Calu3 (cell line): ENCODE data around the gene CDH4. TPM values are rescaled to one million over a fixed set of nuclear protein-coding genes. Genes with fewer than 3 reads are reported as not detected.

ENCODE experiments used
- BruUV-seq: library from RNA; stranded (reverse); fragments of 400-500 nt; replicated peaks from 2 replicates; lab custom pipeline; 2021; lab: Mats Ljungman, UMichigan
- CTCF ChIA-PET: fragments of 300-600 bp; sonication (Branson Sonifier 250); formaldehyde crosslinking; loops from one replicate; lab custom pipeline; 2022; ENCODE audit warnings: antibody characterized with exemption; lab: Charles Lee
- DNase-seq: peaks from one replicate; pipeline ENCODE4 v3.0.0; 2022
- H3K27ac Mint-ChIP-seq: one replicate; pipeline ENCODE4 v1.8.0; 2022; ENCODE audit warnings: mixed read lengths; ENCODE audit not compliant: unreplicated experiment
- H3K27me3 Mint-ChIP-seq: one replicate; pipeline ENCODE4 v1.8.0; 2022; ENCODE audit warnings: mixed read lengths; ENCODE audit not compliant: unreplicated experiment
- H3K36me3 Mint-ChIP-seq: one replicate; pipeline ENCODE4 v1.8.0; 2022; ENCODE audit warnings: mild to moderate bottlenecking, moderate library complexity, mixed read lengths; ENCODE audit not compliant: insufficient read depth, unreplicated experiment
- H3K4me1 Mint-ChIP-seq: one replicate; pipeline ENCODE4 v1.8.0; 2022; ENCODE audit warnings: mild to moderate bottlenecking, low read depth, mixed read lengths; ENCODE audit not compliant: unreplicated experiment
- H3K4me3 Mint-ChIP-seq: one replicate; pipeline ENCODE4 v1.8.0; 2022; ENCODE audit warnings: mild to moderate bottlenecking, low read depth, moderate library complexity, mixed read lengths; ENCODE audit not compliant: unreplicated experiment
- H3K9me3 Mint-ChIP-seq: one replicate; pipeline ENCODE4 v1.8.0; 2022; ENCODE audit warnings: low read depth, mixed read lengths; ENCODE audit not compliant: unreplicated experiment
- CTCF ChIP-seq: fragments of 200-600 bp; IDR thresholded peaks from one replicate; pipeline ENCODE4 v1.8.0; 2022; ENCODE audit warnings: antibody characterized with exemption; ENCODE audit not compliant: unreplicated experiment
- intact Hi-C: fragments of 100-400 bp; cut with micrococcal nuclease; formaldehyde crosslinking; loops from one replicate; pipeline ENCODE4 v1.10.0; 2022; ENCODE audit not compliant: unreplicated experiment
- total RNA-seq: library from RNA; stranded (reverse); gene quantifications from 2 replicates; pipeline ENCODE4 v1.2.3, GENCODE V29; 2022

The CDH4 gene
- total RNA-seq, 1 experiment from 2014 or later = not detected

DNA sequence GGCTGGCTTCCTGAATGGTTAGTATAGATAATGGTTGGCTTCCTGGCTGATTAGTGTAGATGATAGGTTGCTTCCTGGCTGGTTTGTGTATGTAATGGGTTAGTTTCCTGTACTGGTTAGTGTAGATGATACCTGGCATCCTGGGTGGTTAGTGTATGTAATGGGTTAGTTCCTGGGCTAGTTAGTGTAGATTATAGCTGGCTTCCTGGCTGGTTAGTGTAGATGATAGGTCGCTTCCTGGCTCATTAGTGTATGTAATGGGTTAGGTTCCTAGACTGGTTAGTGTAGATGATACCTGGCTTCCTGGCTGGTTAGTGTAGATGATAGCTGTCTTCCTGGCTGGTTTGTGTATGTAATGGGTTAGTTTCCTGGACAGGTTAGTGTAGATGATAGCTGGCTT, 613.3 kb downstream of the CDH4 start:
- CTCF ChIA-PET = interaction anchor here (0.6 kb wide), 1 partner anchor 153 kb away, joined by 4 read pairs; no protein-coding TSS in a partner anchor
- intact Hi-C loops = no loop called here
- Mint-ChIP-seq H3K27me3 (peaks cover 62% of the 10 kb centered on the region), H3K36me3 (no peaks in the 10 kb centered on the region), H3K27ac (no peak overlapping the region), H3K4me3 (no peak overlapping the region), H3K4me1 (no peaks in the 10 kb centered on the region), H3K9me3 (peaks cover 3% of the 10 kb centered on the region)
- no TSS peak for BruUV-seq
- no peak for TF ChIP-seq CTCF
- DNase-seq = no peak

GRCh38 chr20:61866165-61866564, 614.1 kb downstream of the CDH4 start:
- Mint-ChIP-seq H3K36me3 (no peaks in the 10 kb centered on the region), H3K4me3 (no peak overlapping the region), H3K4me1 (no peaks in the 10 kb centered on the region), H3K27ac (no peak overlapping the region), H3K9me3 (peaks cover 3% of the 10 kb centered on the region), H3K27me3 (peaks cover 70% of the 10 kb centered on the region)
- CTCF ChIA-PET = no interaction called here
- no TSS peak for BruUV-seq
- TF ChIP-seq CTCF = no peak
- DNase-seq = no peak
- intact Hi-C loops = no loop called here

GRCh38 chr20:61868006-61868405, 615.9 kb downstream of the CDH4 start:
- Mint-ChIP-seq H3K4me1 (no peaks in the 10 kb centered on the region), H3K27me3 (peaks cover 86% of the 10 kb centered on the region), H3K36me3 (no peaks in the 10 kb centered on the region), H3K4me3 (no peak overlapping the region), H3K27ac (no peak overlapping the region), H3K9me3 (peaks cover 3% of the 10 kb centered on the region)
- no TSS peak for BruUV-seq
- intact Hi-C loops = no loop called here
- TF ChIP-seq CTCF = no peak
- no peak for DNase-seq
- CTCF ChIA-PET = interaction anchor here (1.3 kb wide), 1 partner anchor 18 kb away, joined by 3 read pairs; no protein-coding TSS in a partner anchor

GRCh38 chr20:61868466-61869090, 616.5 kb downstream of the CDH4 start:
- no peaks in the 10 kb centered on the region for H3K36me3 Mint-ChIP-seq
- no peaks in the 10 kb centered on the region for H3K4me1 Mint-ChIP-seq
- no peak overlapping the region for H3K4me3 Mint-ChIP-seq
- H3K27ac Mint-ChIP-seq = no peak overlapping the region
- peaks cover 86% of the 10 kb centered on the region for H3K27me3 Mint-ChIP-seq
- TF ChIP-seq CTCF = no peak
- CTCF ChIA-PET = no interaction called here
- no TSS peak for BruUV-seq
- intact Hi-C loops = no loop called here
- no peak for DNase-seq
- H3K9me3 Mint-ChIP-seq = peaks cover 3% of the 10 kb centered on the region
